HEK293 (cell line): ENCODE data around the gene NISCH.

Experiments used
- CTCF ChIA-PET: fragments of 350-600 bp; formaldehyde crosslinking; extraction: SDS; loops from one replicate; lab custom pipeline; 2021; ENCODE audit warnings: antibody characterized with exemption; lab: Yijun Ruan, JAX
- POLR2A ChIA-PET: fragments of 300-600 bp; formaldehyde crosslinking; extraction: SDS; loops from one replicate; lab custom pipeline; 2020; ENCODE audit warnings: antibody characterized with exemption, inconsistent platforms; lab: Yijun Ruan, JAX
- H3K27ac ChIP-seq: fragments of 200-500 bp; sonication (Bioruptor generic); 2 replicates; pipeline ENCODE4 v1.5.1; 2014; ENCODE audit warnings: low read depth, low read length, control low read depth, inconsistent platforms; ENCODE audit errors: extremely low read depth
- H3K36me3 ChIP-seq, 2 experiments: fragments of 200-500 bp in 1 of 2; sonication (Bioruptor generic) in 1 of 2; 1 replicate in 1 of 2; 2 replicates in 1 of 2; pipeline ENCODE4 v1.5.1; 2014 to 2017; ENCODE audit warnings: inconsistent platforms in 2 of 2, low read length in 2 of 2; ENCODE audit not compliant: control insufficient read depth in 2 of 2, insufficient read depth in 1 of 2
- H3K4me1 ChIP-seq: fragments of 200-500 bp; sonication (Bioruptor generic); 2 replicates; pipeline ENCODE4 v1.5.1; 2014; ENCODE audit warnings: mild to moderate bottlenecking, low read length, inconsistent platforms; ENCODE audit not compliant: control insufficient read depth, insufficient read depth
- H3K4me3 ChIP-seq: 2 replicates; pipeline ENCODE4 v1.5.1; 2011; ENCODE audit warnings: low read depth, mild to moderate bottlenecking, control low read depth, low read length, moderate library complexity
- H3K9me3 ChIP-seq: fragments of 200-500 bp; sonication (Bioruptor generic); 2 replicates; pipeline ENCODE4 v1.5.1; 2014; ENCODE audit warnings: low read depth, low read length, inconsistent platforms; ENCODE audit not compliant: control insufficient read depth, insufficient read depth
- BCL11B ChIP-seq: fragments of 450-650 bp; formaldehyde crosslinking; IDR thresholded peaks from 2 replicates; pipeline ENCODE4 v1.5.1; 2016; ENCODE audit warnings: low read depth, missing biosample characterization, missing genetic modification characterization
- KLF17 ChIP-seq: fragments of 450-650 bp; formaldehyde crosslinking; IDR thresholded peaks from 2 replicates; pipeline ENCODE4 v1.5.1; 2016; ENCODE audit warnings: missing biosample characterization, missing genetic modification characterization
- MEIS1 ChIP-seq: sonication (generic); formaldehyde crosslinking; IDR thresholded peaks from 2 replicates; pipeline ENCODE4 v1.8.1; 2022; ENCODE audit warnings: missing genetic modification reagents, mild to moderate bottlenecking, borderline replicate concordance
- MZF1 ChIP-seq: fragments of 450-650 bp; formaldehyde crosslinking; IDR thresholded peaks from 2 replicates; pipeline ENCODE4 v1.5.1; 2017; ENCODE audit warnings: missing biosample characterization, missing genetic modification characterization, borderline replicate concordance
- OSR2 ChIP-seq: fragments of 450-650 bp; formaldehyde crosslinking; IDR thresholded peaks from 2 replicates; pipeline ENCODE4 v1.5.1; 2016; ENCODE audit warnings: missing biosample characterization, missing genetic modification characterization
- PATZ1 ChIP-seq: fragments of 450-650 bp; formaldehyde crosslinking; IDR thresholded peaks from 2 replicates; pipeline ENCODE4 v1.5.1; 2016; ENCODE audit warnings: missing biosample characterization, missing genetic modification characterization
- PRDM10 ChIP-seq: fragments of 450-650 bp; formaldehyde crosslinking; IDR thresholded peaks from 2 replicates; pipeline ENCODE4 v1.5.1; 2016; ENCODE audit warnings: missing biosample characterization, missing genetic modification characterization
- SCRT1 ChIP-seq: fragments of 450-650 bp; formaldehyde crosslinking; IDR thresholded peaks from 2 replicates; pipeline ENCODE4 v1.5.1; 2016; ENCODE audit warnings: missing biosample characterization, missing genetic modification characterization, borderline replicate concordance
- ZBTB44 ChIP-seq: fragments of 450-650 bp; IDR thresholded peaks from 2 replicates; pipeline ENCODE4 v1.5.1; 2018; ENCODE audit warnings: missing biosample characterization, mild to moderate bottlenecking, missing genetic modification characterization
- ZNF16 ChIP-seq: fragments of 450-650 bp; formaldehyde crosslinking; IDR thresholded peaks from 2 replicates; pipeline ENCODE4 v1.5.1; 2016; ENCODE audit warnings: low read depth, missing biosample characterization, missing genetic modification characterization
- ZNF398 ChIP-seq: fragments of 450-650 bp; formaldehyde crosslinking; IDR thresholded peaks from 2 replicates; pipeline ENCODE4 v1.5.1; 2017; ENCODE audit warnings: missing biosample characterization, missing genetic modification characterization
- ZNF433 ChIP-seq: fragments of 450-650 bp; formaldehyde crosslinking; IDR thresholded peaks from 2 replicates; pipeline ENCODE4 v1.5.1; 2016; ENCODE audit warnings: missing biosample characterization, missing genetic modification characterization, low read depth
- ZNF510 ChIP-seq: fragments of 450-650 bp; formaldehyde crosslinking; IDR thresholded peaks from 2 replicates; pipeline ENCODE4 v1.5.1; 2018; ENCODE audit warnings: mild to moderate bottlenecking, missing genetic modification characterization, missing biosample characterization; ENCODE audit not compliant: insufficient replicate concordance
- ZNF610 ChIP-seq: fragments of 450-650 bp; formaldehyde crosslinking; IDR thresholded peaks from 2 replicates; pipeline ENCODE4 v1.5.1; 2016; ENCODE audit warnings: missing biosample characterization, missing genetic modification characterization, borderline replicate concordance
- ZNF692 ChIP-seq: fragments of 450-650 bp; formaldehyde crosslinking; IDR thresholded peaks from 2 replicates; pipeline ENCODE4 v1.5.1; 2016; ENCODE audit warnings: missing biosample characterization, missing genetic modification characterization
- ZNF701 ChIP-seq: fragments of 450-650 bp; formaldehyde crosslinking; IDR thresholded peaks from 2 replicates; pipeline ENCODE4 v1.5.1; 2016; ENCODE audit warnings: missing biosample characterization, missing genetic modification characterization

The NISCH gene

GRCh38 chr3:52480768-52481715, 25.6 kb downstream of the NISCH start:
- CTCF ChIA-PET = interaction anchor here (0.9 to 1.9 kb wide), 3 partner anchors 9 to 36 kb away, joined by 3 to 5 read pairs (median 4); no protein-coding TSS in a partner anchor
- TF ChIP-seq ZNF16 (no peak), ZBTB44 (tag by site-specific recombination) (no peak), ZNF433 (tag by site-specific recombination) (no peak), ZNF510 (tag by site-specific recombination) (no peak), PRDM10 (tag by site-specific recombination) (no peak), MZF1 (tag by site-specific recombination) (no peak), ZNF398 (tag by site-specific recombination) (no peak), BCL11B (tag by site-specific recombination) (no peak), MEIS1 (CRISPR knock-in tag) (no peak), ZNF701 (tag by site-specific recombination) (no peak), ZNF610 (tag by site-specific recombination) (no peak), OSR2 (no peak), PATZ1 (tag by site-specific recombination) (no peak), KLF17 (tag by site-specific recombination) (no peak), ZNF692 (tag by site-specific recombination) (no peak), SCRT1 (no peak)
- no peaks in the 10 kb centered on the region for H3K9me3 ChIP-seq
- H3K4me3 ChIP-seq = no peak overlapping the region
- no peaks in the 10 kb centered on the region for H3K4me1 ChIP-seq
- POLR2A ChIA-PET = no interaction called here
- H3K27ac ChIP-seq = no peak overlapping the region
- peaks cover 1 to 95% of the 10 kb centered on the region in 2 experiments; a peak in 2 of 3 replicates for H3K36me3 ChIP-seq
